AG09309 (cell line): Measurements from ENCODE around the gene FAR2.

ENCODE experiments used
- DNase-seq: peaks from one replicate; pipeline ENCODE4 v3.0.0-alpha.2; 2010; ENCODE audit warnings: low read depth
- H3K4me3 ChIP-seq: 2 replicates; pipeline ENCODE4 v1.5.1; 2011; ENCODE audit warnings: mild to moderate bottlenecking, low read depth, low read length, moderate library complexity; ENCODE audit not compliant: control insufficient read depth
- CTCF ChIP-seq: IDR thresholded peaks from 2 replicates; pipeline ENCODE4 v1.5.1; 2011; ENCODE audit warnings: mild to moderate bottlenecking, low read depth, low read length, inconsistent platforms; ENCODE audit not compliant: insufficient read depth, control insufficient read depth; ENCODE audit errors: missing control alignments

The FAR2 gene

DNA sequence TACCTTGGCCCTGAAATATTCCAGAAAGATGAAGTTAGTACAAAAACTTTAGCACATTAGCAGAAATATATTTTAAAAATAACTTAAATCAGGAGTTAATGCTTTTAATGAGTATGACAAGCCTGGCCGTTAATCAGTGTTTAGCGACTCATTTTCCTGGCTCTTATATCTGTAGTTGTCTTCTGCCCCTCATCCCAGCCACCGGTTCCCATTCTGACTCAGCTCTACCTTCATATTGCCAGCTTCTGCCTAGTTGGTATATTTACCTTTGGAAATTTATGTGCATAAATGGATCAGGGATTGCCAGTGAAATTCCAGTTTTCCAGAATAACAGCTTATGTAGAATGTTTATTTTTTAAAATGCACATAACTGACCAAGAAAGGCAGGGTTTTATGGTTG, 152.0 kb downstream of the FAR2 start:
- TF ChIP-seq CTCF = no peak
- DNase-seq = no peak
- H3K4me3 ChIP-seq = no peak overlapping the region

GRCh38 chr12:29304388-29304787, 155.3 kb downstream of the FAR2 start:
- DNase-seq = no peak
- TF ChIP-seq CTCF = no peak
- H3K4me3 ChIP-seq = no peak overlapping the region

DNA sequence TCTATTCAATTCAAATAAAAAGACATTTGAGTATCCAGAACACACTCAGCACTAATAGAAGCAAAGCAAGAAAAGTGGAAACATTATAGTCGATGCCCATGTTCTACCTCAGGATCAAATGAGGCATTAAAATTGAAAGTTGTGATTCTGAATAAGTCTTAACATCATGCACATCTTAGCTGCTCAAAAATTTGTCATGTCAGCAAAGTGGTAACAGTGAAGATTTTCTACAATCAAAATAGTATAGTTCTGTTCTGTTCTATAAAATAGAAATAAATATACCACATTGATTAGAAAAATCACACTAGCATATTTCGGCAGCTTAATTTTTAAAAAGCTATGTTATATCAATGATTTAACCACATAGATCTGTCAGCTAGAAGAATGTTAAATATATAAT, 157.2 kb downstream of the FAR2 start:
- no peak for TF ChIP-seq CTCF
- H3K4me3 ChIP-seq = no peak overlapping the region
- DNase-seq = no peak

DNA sequence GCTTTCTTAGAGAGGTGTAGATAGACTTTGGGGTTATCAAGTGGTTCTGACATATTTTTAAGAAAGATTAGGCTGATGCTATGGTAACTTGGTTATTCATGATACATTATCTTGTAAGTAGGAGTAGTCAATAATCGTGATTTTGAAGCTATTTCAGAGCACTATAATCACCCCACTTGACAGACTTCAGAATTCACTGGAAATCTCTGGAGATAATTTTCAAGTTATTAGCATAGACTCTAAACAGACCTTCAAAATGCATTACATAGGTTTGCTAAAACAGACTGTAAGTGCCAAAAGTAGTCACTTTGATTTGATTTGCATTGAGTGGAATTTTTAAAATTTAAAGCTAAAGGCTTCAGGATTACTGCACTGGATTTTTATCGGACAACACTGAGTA, 157.6 kb downstream of the FAR2 start:
- no peak for DNase-seq
- no peak for TF ChIP-seq CTCF
- no peak overlapping the region for H3K4me3 ChIP-seq

GRCh38 chr12:29309320-29309902, 160.3 kb downstream of the FAR2 start:
- DNase-seq = no peak

GRCh38 chr12:29310899-29311298, 161.8 kb downstream of the FAR2 start:
- TF ChIP-seq CTCF = no peak
- H3K4me3 ChIP-seq = no peak overlapping the region
- DNase-seq = no peak

More at GRCh38 chr12:29309320-29309902, 160.3 kb downstream of the FAR2 start:
- H3K4me3 ChIP-seq = no peak overlapping the region
- TF ChIP-seq CTCF = peak; percentile 43

- no peak for DNase-seq
- TF ChIP-seq CTCF = no peak
- H3K4me3 ChIP-seq = no peak overlapping the region
Measured at GRCh38 chr12:29314416-29314815, 165.3 kb downstream of the FAR2 start.
